Activated CD8-positive, alpha-beta memory T cell treated with anti-CD3 and anti-CD28 coated beads for 24 hours (primary cell): Measurements from ENCODE around the gene SV2B.

Experiments used
- DNase-seq: peaks from one replicate; pipeline ENCODE4 v3.0.0-alpha.2; 2020

SV2B gene

DNA sequence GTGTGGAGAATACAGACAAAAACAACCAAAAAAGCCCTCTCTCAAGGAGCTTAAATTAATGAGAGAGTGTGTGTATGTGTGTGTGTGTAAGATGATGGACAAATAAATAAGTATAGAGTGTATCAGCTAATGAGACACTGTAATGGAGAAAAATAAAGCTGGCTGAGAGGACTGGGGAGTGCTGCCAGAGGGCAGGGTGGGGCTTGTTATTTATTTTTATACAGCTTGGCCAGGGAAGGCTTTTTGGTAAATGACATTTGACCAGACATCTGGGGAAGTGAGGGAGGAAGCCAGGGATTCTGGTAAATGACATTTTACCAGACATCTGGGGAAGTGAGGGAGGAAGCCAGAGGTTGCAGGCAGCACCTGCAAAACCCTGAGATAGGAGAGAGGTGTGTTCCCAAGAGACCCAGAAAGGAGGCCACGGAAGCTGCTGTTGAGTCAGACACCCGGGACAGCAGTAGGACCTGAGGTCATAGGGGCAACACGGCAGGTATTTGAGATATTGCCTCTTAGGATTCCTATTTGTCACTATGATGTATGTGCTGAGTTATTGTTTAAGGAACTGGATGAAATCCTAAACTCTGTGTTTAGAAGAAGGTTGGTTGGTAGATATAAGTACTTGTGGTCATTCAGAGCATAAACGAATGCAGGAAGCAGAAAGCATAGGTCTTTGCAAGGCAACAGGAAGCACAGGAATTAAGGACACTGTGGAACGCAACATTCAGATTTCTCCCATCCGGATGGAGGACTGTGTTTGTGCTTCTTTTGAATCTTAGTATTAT lies 2.7 kb downstream of the SV2B start:
- DNase-seq = no peak

- DNase-seq = no peak
Measured at GRCh38 chr15:91104111-91104510, 4.1 kb downstream of the SV2B start.

GRCh38 chr15:91108421-91108820 lies 8.4 kb downstream of the SV2B start:
- DNase-seq = no peak

DNA sequence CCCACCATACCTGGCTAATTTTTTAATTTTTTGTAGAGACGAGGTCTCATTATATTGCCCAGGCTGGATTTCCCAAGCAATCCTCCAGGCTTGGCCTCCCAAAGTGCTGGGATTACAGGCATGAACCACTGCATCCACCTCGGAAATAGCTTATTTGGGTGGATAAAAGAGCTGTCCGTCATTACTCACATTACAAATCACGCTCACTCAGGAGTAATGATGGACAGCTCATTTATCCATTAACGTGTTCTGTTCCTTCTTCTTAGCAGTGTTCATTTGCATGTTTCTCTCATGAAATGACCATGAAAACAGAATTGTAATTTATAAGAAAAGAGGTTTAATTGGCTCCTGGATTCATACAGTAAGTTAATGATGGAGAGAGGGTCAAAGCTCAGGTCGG lies 9.8 kb downstream of the SV2B start:
- DNase-seq = no peak

- no peak for DNase-seq
Measured at GRCh38 chr15:91110407-91110806, 10.3 kb downstream of the SV2B start.

- DNase-seq = no peak
Measured at GRCh38 chr15:91113030-91113429, 13.0 kb downstream of the SV2B start.

DNA sequence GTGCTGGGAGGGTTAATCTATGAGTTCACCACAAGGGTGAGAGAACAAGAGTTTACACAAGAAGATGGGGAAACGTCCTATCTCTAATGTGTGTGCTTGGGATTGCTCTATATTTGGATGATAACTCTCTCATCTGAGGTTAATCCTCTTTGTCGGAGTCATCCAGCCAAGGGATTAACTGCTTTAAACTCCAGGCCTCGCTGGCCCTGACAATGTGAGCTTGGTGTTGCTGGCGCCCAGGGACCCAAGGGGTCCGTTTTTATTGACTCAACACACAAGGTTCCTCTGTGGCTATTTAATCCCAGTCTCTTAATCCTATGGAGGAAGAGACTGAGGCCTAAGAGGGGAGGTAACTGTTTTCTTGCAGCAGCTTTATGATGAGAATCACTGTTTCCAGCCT lies 14.2 kb downstream of the SV2B start:
- DNase-seq = no peak

DNA sequence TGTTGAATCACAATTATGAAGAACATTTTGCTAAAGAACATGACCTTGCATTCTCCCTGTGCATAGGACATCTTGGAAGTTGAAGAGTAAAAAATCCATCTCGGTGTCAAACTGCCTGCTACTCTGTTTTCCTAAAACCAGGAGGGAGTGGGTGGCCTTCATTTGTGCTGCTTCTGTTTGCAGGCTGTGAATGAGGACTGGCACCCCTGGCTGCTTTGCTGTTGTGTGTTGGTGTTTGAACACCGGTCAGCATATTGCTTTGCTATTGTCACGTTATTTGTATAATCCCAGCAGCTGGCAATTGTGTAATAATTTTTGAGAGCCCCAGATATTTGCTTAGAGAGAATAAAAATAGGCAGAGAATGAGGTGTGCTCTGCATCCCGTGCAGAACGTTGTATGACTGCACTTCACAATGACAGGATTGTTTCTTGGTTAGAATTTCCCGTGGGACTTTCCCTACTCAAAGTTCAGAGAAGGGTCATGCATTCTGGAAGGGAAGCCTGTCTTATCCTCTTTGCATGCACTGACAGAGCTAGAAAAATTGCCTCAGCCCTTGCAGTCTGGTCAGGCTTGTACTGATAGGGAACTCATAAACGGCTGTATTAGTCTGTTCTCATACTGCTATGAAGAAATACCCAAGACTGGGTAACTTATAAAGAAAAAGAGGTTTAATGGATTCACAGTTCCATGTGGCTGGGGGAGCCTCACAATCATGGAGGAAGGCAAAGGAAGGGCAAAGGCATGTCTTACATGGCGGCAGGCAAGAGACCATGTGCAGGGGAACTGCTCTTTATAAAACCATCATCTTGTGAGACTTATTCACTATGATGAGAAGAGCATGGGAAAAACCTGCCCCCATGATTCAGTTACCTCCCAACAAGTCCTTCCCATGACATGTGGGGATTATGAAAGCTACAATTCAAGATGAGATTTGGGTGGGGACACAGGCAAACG lies 16.3 kb downstream of the SV2B start:
- DNase-seq = no peak

DNA sequence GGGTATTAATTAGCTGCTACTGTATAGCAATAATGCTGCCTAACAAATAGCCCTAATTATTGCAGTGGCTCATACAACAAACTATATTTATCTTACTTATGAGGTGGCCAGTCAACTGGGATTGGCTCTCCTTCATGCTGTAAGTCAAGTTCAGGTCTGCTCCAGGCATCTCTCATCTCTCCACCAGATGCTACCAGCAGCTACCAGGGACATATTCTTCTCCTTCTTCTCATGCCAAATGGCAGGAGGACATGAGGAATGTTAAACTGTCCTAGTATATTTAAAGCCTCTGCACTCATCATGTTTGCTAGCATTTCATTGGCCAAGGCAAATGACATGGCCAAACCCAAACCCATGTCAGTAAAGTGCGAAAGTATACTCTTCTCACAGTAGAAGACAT lies 17.3 kb downstream of the SV2B start:
- no peak for DNase-seq

- DNase-seq = no peak
Measured at GRCh38 chr15:91118817-91119590, 18.9 kb downstream of the SV2B start.

GRCh38 chr15:91122296-91122695 lies 22.2 kb downstream of the SV2B start:
- no peak for DNase-seq

GRCh38 chr15:91124132-91124531 lies 24.1 kb downstream of the SV2B start:
- no peak for DNase-seq

DNA sequence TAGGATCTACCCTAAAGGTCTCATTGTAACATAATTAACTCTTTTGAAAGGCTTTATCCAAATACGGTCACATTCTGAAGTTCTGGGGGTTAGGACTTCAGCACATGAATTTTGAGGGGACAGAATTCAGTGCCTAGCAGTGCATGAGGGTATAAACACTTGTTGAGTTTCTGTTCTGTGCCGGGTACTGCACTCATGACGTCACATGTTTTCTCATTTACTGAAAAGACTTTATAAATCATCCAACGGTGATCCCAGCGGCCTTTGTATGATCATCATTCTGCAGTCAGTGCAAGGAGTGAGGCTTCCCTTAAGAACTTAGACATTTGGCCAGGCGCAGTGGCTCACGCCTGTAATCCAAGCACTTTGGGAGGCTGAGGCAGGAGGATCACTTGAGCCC lies 25.1 kb downstream of the SV2B start:
- DNase-seq = no peak

DNA sequence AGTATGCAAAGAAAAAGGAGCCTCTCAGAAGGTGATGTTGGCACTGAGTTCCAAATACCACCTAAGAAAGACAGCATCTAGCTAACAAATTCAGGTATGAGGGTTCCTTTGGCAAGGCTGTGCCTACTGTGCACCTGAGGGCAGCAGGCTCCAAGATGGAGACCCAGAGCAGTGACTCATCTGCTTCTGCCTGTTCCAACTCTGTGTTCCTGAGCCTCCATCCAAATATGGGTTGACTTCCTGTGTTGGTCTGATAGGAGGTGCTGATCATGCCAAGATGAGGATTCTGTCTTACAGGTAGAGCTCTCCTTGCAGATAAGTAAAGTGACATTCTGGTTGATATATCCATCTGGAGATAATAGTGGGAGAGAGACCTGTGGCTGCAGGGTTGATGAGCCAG lies 26.0 kb downstream of the SV2B start:
- DNase-seq = no peak

- DNase-seq = no peak
Measured at GRCh38 chr15:91127236-91127955, 27.3 kb downstream of the SV2B start.

DNA sequence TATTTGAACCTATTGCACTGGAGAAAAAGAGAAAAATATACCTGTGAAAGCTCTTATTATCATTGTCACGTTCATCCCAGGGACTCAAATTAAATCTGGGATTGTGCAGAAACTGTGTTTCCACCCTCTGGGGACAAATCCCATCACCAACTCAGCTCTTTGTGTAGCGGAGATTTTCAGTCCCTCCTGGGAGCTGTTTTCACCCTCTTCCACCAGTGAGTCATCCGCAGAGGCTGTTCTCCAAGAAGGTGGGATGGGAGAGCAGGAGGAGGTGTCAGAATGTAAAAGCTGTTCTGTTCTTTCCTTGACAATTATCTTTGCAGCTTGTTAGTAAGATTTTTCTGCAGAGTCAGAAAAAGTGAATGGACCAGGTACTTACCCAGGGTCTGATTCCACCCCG lies 28.0 kb downstream of the SV2B start:
- DNase-seq = no peak

DNA sequence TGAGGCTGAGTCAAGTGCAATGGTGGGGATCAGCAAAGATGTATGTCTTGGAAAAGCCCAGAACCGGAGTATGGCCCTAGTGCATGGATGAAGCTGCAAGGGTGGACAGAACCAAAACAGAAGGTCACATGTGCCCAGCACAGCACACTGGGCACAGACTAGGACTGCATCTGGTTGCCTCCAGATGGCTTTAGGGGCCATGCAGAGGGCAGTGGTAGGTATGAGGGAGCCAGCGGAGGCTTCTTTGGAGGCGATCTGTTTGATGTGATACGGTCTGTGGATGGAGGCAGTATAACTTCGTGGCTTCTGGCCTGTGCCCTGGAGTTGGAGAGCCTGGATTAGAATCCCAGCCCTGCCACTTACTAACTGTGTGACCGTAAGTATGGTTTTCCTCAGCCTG lies 29.4 kb downstream of the SV2B start:
- no peak for DNase-seq

DNA sequence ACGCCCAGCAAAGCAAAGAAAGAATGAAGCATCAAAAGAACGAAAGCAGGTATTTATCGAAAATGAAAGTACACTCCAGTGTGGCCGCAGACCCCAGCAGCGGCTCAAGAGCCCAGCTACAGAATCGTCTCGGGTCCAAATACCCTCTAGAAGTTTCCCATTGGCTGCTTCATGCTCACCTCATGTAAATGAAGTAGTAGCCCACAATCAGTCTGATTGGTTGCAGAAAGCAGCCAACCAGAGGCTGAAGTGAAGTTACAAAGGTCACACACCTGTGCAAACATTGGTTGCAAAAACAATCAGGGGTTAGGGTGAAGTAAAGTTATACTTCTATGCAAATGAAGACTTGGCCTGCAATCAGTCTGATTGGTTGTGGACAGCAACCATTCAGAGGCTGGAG lies 32.0 kb downstream of the SV2B start:
- DNase-seq = no peak

DNA sequence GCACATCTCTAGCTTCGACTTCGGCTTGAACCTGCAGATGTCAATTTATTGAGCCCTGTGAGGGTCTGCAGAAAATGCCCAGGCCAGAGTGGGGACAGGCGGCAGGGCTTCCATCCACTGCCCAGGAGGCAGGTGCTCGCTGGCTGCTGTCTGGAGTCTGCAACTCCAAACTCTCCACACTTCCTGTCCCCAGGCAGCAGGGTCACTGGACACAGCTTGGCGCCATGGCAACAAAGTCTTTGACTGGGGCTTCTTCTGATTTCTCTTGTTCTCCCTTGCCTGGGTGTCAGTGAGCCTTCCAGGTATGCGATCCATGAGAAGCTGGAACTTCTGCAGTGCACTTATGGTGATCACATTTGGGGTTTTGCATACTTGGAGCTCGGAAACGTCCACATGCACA lies 33.5 kb downstream of the SV2B start:
- DNase-seq = no peak

- DNase-seq = no peak
Measured at GRCh38 chr15:91135201-91136130, 35.4 kb downstream of the SV2B start.

DNA sequence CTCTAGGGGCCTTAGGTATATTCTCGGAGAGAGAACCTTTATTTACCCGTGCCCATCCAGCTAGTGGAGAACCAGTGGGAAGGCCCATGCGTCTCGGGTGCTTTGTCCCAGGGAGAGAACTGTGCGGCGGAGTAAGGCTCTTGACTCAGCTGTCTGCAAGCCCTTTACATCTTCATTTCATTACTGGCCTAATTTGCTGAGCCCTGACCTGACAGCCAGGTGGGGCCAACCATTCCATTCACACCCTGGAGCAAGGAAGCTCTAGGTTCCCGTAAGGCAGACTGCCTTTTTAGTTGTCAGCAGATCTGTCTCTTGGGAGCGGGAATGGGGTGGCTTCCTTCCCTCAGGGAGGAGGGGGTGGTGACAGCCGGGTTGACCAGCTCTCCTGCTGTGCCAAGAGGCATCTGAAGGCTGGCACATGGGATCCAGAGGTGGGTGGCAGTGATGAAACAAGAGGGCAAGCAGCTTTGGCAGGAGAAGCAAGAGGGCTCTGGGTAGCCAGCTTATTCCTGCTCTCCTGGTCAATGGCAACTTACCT lies 36.4 kb downstream of the SV2B start:
- no peak for DNase-seq
